ENCODE data around the gene CEP112. TPM values are rescaled to one million over a fixed set of nuclear protein-coding genes. Genes with fewer than 3 reads are reported as not detected.

The CEP112 gene
- total RNA-seq, 4 donors from 2014 or later, result 0.53 to 41.3 (median 5.7) TPM

DNA sequence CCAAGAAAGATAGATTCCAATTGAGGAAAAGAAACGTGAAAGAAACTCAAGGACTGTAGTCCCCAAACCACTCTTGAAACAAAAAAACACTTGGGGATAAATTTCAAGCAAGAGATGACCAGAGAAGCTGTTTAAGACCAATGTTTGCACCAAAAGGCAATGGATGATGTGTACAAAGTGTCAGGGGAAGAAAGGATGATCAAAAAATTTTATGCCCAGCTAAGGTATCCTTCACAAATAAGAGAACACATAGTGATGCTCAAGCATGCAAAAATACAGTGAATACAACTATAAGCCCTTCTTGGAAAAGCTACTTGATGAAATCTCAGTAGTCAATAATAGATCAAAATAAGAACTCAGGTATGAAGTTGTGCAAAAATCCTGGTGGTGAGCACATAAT is 281.1 kb downstream of the CEP112 start:
- Histone ChIP-seq H3K4me1 (no peaks in the 10 kb centered on the region), H3K27ac (no peak overlapping the region), H3K4me3 (no peak overlapping the region), H3K36me3 (no peaks in the 10 kb centered on the region), H3K9me3 (no peaks in the 10 kb centered on the region), H3K27me3 (no peaks in the 10 kb centered on the region)
- TF ChIP-seq, protein P1, sequence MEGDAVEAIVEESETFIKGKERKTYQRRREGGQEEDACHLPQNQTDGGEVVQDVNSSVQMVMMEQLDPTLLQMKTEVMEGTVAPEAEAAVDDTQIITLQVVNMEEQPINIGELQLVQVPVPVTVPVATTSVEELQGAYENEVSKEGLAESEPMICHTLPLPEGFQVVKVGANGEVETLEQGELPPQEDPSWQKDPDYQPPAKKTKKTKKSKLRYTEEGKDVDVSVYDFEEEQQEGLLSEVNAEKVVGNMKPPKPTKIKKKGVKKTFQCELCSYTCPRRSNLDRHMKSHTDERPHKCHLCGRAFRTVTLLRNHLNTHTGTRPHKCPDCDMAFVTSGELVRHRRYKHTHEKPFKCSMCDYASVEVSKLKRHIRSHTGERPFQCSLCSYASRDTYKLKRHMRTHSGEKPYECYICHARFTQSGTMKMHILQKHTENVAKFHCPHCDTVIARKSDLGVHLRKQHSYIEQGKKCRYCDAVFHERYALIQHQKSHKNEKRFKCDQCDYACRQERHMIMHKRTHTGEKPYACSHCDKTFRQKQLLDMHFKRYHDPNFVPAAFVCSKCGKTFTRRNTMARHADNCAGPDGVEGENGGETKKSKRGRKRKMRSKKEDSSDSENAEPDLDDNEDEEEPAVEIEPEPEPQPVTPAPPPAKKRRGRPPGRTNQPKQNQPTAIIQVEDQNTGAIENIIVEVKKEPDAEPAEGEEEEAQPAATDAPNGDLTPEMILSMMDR (IDR thresholded peaks at IDR 0.05), result no peak
- no peak for TF ChIP-seq POLR2A (IDR thresholded peaks at IDR 0.05)
- no peak for DNase-seq

DNA sequence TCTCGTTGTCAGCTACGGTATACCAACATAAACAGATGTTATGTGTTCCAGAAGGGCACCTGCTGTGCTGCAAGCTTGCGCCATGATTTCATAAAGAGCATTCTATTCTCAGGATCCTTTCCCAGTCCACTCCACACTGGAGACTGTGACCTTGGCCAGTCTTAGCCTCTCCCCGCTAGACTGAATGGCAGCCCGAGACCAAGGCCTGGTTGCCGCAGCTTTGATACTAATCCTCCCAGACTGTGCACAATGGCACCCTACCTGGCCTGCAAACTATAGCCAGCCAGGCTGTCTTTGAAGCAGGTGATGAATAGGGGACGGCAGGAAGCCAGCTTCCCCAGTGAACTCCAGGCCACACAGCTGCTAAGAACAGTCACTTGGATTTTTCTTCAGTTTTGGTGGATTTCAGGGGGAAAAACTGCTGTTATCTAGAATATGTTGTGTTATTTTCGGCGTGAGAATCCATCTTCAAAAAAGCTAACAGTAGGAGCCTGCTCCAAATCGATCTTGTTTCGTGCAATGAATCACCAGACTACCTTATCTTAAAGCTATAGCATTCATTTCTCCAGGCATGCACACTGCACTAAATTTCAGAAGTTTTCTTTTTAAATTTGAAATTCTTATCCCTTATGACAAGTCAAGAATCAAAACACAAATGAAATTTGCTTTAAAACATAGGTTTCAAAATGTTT is 289.0 kb downstream of the CEP112 start:
- H3K36me3 ChIP-seq, result no peaks in the 10 kb centered on the region
- H3K9me3 ChIP-seq, result no peaks in the 10 kb centered on the region
- H3K4me3 ChIP-seq, result no peak overlapping the region
- H3K4me1 ChIP-seq, result no peaks in the 10 kb centered on the region
- TF ChIP-seq, protein P1 (IDR thresholded peaks at IDR 0.05), result no peak
- TF ChIP-seq POLR2A (IDR thresholded peaks at IDR 0.05), result no peak
- H3K27ac ChIP-seq, result no peak overlapping the region
- H3K27me3 ChIP-seq, result no peaks in the 10 kb centered on the region
- DNase-seq, result no peak

DNA sequence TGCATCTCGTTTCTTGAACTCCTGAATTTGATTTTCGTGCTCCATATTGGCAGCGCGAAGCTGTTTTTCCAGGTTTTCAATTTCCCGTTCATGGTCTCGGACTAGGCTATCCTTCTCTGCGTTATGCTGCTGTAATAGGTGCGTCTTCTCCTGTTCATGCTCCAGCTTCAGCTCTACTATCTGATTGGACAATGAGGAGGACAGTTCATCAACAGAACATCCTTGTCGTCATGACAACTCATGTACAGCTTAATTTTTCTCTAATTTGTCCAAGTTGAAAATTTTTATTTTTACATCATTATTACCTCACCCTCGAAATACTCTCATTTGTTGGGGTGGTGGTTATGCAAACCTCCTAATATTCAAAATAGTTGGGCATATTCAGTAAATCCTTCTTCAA is 289.8 kb downstream of the CEP112 start:
- Histone ChIP-seq H3K27ac (no peak overlapping the region), H3K27me3 (no peaks in the 10 kb centered on the region), H3K4me3 (no peak overlapping the region), H3K4me1 (no peaks in the 10 kb centered on the region), H3K9me3 (no peaks in the 10 kb centered on the region), H3K36me3 (no peaks in the 10 kb centered on the region)
- TF ChIP-seq, protein P1 (IDR thresholded peaks at IDR 0.05), result no peak
- no peak for TF ChIP-seq POLR2A (IDR thresholded peaks at IDR 0.05)
- DNase-seq, result no peak

DNA sequence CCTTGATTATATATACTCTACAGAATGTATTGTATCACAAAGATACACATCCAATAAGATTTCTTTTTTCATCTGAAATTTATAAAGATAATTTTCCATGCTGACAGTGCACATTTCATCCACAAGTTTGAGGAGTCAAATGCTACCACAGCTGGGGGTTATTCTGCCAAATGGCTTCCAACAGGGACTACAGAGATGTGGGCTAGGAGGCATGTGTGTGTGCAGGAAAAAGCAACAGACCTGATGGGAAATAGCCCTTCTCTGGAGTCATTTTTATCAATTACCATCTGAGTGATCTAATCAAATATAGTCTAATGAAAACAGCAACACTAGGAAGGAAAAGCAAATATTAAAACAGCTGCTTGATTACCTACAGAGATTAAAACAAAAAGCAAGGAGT is 290.5 kb downstream of the CEP112 start:
- no peaks in the 10 kb centered on the region for H3K9me3 ChIP-seq
- H3K27me3 ChIP-seq, result no peaks in the 10 kb centered on the region
- H3K36me3 ChIP-seq, result no peaks in the 10 kb centered on the region
- no peak overlapping the region for H3K27ac ChIP-seq
- H3K4me3 ChIP-seq, result no peak overlapping the region
- no peaks in the 10 kb centered on the region for H3K4me1 ChIP-seq
- TF ChIP-seq POLR2A (IDR thresholded peaks at IDR 0.05), result no peak
- TF ChIP-seq, protein P1 (IDR thresholded peaks at IDR 0.05), result no peak
- DNase-seq, result no peak

DNA sequence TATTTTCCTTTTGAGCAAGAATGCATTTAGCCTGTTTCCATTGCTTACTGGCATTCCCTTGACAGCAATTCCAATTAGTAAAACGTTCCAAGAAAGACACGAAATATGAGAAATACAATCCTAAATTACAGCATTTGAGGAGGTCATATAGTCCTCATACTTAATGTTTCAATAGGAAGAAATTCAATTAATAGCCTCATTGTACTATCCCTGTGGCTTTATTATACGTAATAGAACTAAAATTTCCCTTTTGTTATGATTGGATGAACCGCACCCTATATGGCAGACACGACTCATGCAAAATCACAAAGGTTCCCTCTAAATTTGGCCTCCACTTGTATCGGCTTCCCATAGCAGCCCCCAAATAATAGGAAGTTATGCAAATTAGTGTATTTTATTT is 291.7 kb downstream of the CEP112 start:
- Histone ChIP-seq H3K4me1 (no peaks in the 10 kb centered on the region), H3K27ac (no peak overlapping the region), H3K9me3 (no peaks in the 10 kb centered on the region), H3K4me3 (no peak overlapping the region), H3K36me3 (no peaks in the 10 kb centered on the region), H3K27me3 (no peaks in the 10 kb centered on the region)
- TF ChIP-seq, protein P1 (IDR thresholded peaks at IDR 0.05), result no peak
- TF ChIP-seq POLR2A (IDR thresholded peaks at IDR 0.05), result no peak
- DNase-seq, result no peak

DNA sequence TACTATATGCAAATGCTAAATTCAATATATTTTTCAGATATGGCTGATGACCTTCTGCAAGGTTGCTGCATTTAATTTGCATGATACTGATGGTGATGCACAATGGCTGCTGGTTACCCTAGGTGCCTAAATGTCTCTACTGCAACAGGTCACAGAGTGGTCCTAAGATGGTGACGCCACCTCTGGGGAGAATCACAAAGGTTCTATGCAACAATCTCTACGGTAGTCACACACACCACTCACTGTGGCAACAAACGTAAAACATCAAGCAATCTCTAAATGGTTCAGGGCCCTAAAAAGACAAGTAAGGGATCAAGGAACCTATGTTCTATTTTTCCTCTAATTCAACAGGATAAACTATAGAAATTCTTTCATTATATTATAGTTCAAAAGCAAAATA is 293.3 kb downstream of the CEP112 start:
- Histone ChIP-seq H3K27me3 (no peaks in the 10 kb centered on the region), H3K36me3 (no peaks in the 10 kb centered on the region), H3K27ac (no peak overlapping the region), H3K4me3 (no peak overlapping the region), H3K4me1 (no peaks in the 10 kb centered on the region), H3K9me3 (no peaks in the 10 kb centered on the region)
- no peak for TF ChIP-seq POLR2A (IDR thresholded peaks at IDR 0.05)
- TF ChIP-seq, protein P1 (IDR thresholded peaks at IDR 0.05), result no peak
- no peak for DNase-seq
